ENCODE data around the gene U2AF2. TPM values are rescaled to one million over a fixed set of nuclear protein-coding genes. Genes with fewer than 3 reads are reported as not detected.

The U2AF2 gene
- total RNA-seq, 3 donors from 2014 or later (not counting 1 experiment from before 2014, with no cell fraction given), result 304 to 322 (median 321) TPM

GRCh38 chr19:55635856-55636440 is 18.9 kb upstream of the U2AF2 start:
- Mint-ChIP-seq H3K4me3 (peak overlapping the region; percentile 100), H3K4me1 (peaks cover 47 to 58% of the 10 kb centered on the region in 2 donors), H3K36me3 (no peaks in the 10 kb centered on the region), H3K9me3 (no peaks in the 10 kb centered on the region), H3K27ac (peak overlapping the region; percentile 100), H3K27me3 (ENCODE audit: low read depth in 2 of 2) (no peaks in the 10 kb centered on the region)
- Histone ChIP-seq H3K27me3 (ENCODE audit: control insufficient read depth, insufficient read depth, low read length) (no peaks in the 10 kb centered on the region), H3K9me3 (ENCODE audit: control insufficient read depth, insufficient read depth, low read length) (no peaks in the 10 kb centered on the region), H3K4me3 (ENCODE audit: low read length) (peak overlapping the region; percentile 71), H3K36me3 (ENCODE audit: control insufficient read depth, insufficient read depth, low read length) (no peaks in the 10 kb centered on the region), H3K4me1 (ENCODE audit: control insufficient read depth, insufficient read depth, low read length) (peaks cover 62% of the 10 kb centered on the region), H3K27ac (ENCODE audit: low read length) (peak overlapping the region; percentile 94)
- intact Hi-C loops (cut with micrococcal nuclease), result loop anchor here (1.0 to 10.0 kb wide), 2 partner anchors 18 to 169 kb away; no protein-coding TSS in a partner anchor
- 66% methylated on average over 7 of the region's 7 CpGs for WGBS (ENCODE audit: insufficient coverage)
- ATAC-seq, result no peak
- no peak for DNase-seq
- TF ChIP-seq CTCF (IDR thresholded peaks at IDR 0.05), result no peak

GRCh38 chr19:55636723-55637122 is 18.1 kb upstream of the U2AF2 start:
- peak overlapping the region; percentile 100 for H3K4me3 Mint-ChIP-seq
- Histone ChIP-seq H3K27ac (ENCODE audit: low read length) (no peak overlapping the region), H3K9me3 (ENCODE audit: control insufficient read depth, insufficient read depth, low read length) (no peaks in the 10 kb centered on the region), H3K36me3 (ENCODE audit: control insufficient read depth, insufficient read depth, low read length) (no peaks in the 10 kb centered on the region), H3K4me1 (ENCODE audit: control insufficient read depth, insufficient read depth, low read length) (peaks cover 66% of the 10 kb centered on the region), H3K4me3 (ENCODE audit: low read length) (no peak overlapping the region), H3K27me3 (ENCODE audit: control insufficient read depth, insufficient read depth, low read length) (no peaks in the 10 kb centered on the region)
- WGBS (ENCODE audit: insufficient coverage), result 91% methylated on average over 4 of the region's 4 CpGs
- peaks cover 51 to 61% of the 10 kb centered on the region in 2 donors for H3K4me1 Mint-ChIP-seq
- H3K27ac Mint-ChIP-seq, result peak overlapping the region; percentile 100
- ATAC-seq (no peak), DNase-seq (no peak)
- H3K36me3 Mint-ChIP-seq, result no peaks in the 10 kb centered on the region
- TF ChIP-seq CTCF (IDR thresholded peaks at IDR 0.05), result no peak
- intact Hi-C loops (cut with micrococcal nuclease), result loop anchor here (10.0 kb wide), 1 partner anchor 168 kb away; no protein-coding TSS in a partner anchor
- H3K27me3 Mint-ChIP-seq (ENCODE audit: low read depth in 2 of 2), result no peaks in the 10 kb centered on the region
- no peaks in the 10 kb centered on the region for H3K9me3 Mint-ChIP-seq

- Mint-ChIP-seq H3K36me3 (no peaks in the 10 kb centered on the region), H3K9me3 (no peaks in the 10 kb centered on the region), H3K27me3 (ENCODE audit: low read depth in 2 of 2) (no peaks in the 10 kb centered on the region), H3K4me1 (peaks cover 52 to 61% of the 10 kb centered on the region in 2 donors), H3K4me3 (peak overlapping the region; percentile 62), H3K27ac (peak overlapping the region; percentile 100)
- H3K27ac ChIP-seq (ENCODE audit: low read length), result no peak overlapping the region
- no peak for ATAC-seq
- WGBS (ENCODE audit: insufficient coverage), result 80% methylated on average over 11 of the region's 11 CpGs
- no peak overlapping the region for H3K4me3 ChIP-seq (ENCODE audit: low read length)
- no peaks in the 10 kb centered on the region for H3K36me3 ChIP-seq (ENCODE audit: control insufficient read depth, insufficient read depth, low read length)
- peaks cover 68% of the 10 kb centered on the region for H3K4me1 ChIP-seq (ENCODE audit: control insufficient read depth, insufficient read depth, low read length)
- DNase-seq, result no peak
- no peaks in the 10 kb centered on the region for H3K27me3 ChIP-seq (ENCODE audit: control insufficient read depth, insufficient read depth, low read length)
- H3K9me3 ChIP-seq (ENCODE audit: control insufficient read depth, insufficient read depth, low read length), result no peaks in the 10 kb centered on the region
- TF ChIP-seq CTCF (IDR thresholded peaks at IDR 0.05), result no peak
- intact Hi-C loops (cut with micrococcal nuclease), result loop anchor here (10.0 kb wide), 1 partner anchor 167 kb away; no protein-coding TSS in a partner anchor
Measured at GRCh38 chr19:55637534-55637933, 17.3 kb upstream of the U2AF2 start.

All from natural killer cell (primary cell).